ENCODE data around the gene GINS3.

DNA sequence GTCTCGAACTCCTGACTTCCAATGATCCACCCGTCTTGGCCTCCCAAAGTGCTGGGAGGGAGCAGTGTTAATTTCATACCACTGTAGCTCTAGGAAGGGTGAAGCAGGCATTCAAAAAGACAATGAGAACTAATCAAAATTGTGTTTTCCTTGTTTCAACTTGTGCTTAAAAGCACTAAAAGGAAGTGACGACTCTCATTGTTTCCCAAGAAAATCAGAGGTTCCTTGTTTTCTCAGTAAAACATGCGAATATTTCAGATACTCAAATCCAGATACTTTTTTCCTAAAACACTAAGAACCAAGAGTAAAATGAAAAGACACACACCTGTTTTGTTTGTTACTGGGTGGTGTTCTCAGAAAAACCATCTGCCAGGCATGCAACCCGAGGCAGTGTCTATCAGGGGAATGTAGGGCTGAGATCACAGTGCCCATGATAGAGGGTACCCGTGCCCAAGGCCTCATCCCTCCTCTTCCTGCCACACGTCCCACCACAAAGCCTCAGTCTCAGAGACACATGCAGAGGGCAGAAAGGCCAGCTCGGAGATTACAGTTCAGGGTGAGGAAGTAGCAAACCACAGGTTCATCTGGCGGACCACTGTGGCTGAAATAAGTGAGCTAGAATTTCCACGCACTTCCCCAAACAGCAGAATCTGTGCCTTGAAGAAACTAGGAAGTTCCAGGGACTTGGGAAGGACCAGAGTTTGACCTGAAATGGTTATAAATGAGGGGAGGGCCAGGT lies 33.7 kb downstream of the GINS3 start:
- TF ChIP-seq CTCF (conservative IDR thresholded peaks at IDR 0.05; ENCODE audit: low read depth, low read length) (no peak), EZH2 (IDR thresholded peaks at IDR 0.05; ENCODE audit: borderline replicate concordance, low read depth, low read length, poor library complexity, severe bottlenecking) (no peak)

Data from A673 (cell line).